ENCODE data around the gene CNOT11. TPM values are rescaled to one million over a fixed set of nuclear protein-coding genes. Genes with fewer than 3 reads are reported as not detected.

Gene CNOT11
- total RNA-seq, 1 donor from 2014 or later = 29.3 TPM

DNA sequence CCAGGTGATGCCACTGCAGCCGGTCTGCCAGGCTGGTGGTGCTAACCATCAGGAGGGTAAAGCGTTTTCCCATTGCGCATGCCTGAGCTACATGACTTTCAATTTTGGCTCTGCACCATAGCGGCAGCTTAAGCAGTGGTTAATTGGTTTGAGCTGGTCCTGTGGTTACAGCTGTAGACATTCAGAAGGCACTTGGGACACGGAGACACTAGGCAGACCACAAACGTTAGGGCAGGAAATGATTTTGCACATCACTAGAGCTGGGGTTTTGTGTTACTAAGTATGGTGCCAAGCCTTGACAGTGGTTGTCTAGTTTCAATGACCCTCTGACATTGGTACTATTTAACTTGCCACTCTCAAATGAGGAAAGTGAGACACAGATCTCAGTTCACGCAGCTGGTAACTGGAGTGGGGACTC, 28.9 kb upstream of the CNOT11 start:
- intact Hi-C loops (cut with DNase I) = no loop called here

DNA sequence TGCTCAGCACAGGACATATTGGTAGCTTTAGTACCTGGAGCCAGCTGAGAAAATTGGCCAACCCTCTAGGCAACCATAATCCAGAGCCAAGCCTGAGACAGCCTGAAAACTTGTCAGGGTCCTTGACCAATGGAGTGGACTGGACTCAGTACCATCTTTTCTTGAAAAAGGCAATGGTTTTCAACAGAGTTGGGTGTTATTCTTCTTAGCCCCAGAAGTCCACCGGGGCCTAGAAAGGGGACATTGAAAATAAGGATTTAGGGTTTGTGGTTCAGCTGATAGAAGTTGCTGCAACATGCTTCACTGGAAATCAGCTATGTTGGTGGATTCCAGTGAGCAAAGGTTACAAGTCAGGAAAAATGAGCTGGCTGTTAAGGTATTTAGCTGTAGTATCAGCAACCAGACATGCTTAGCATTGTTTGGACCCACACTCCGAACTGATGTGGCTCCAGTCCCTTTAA, 22.1 kb upstream of the CNOT11 start:
- H3K36me3 ChIP-seq = no peaks in the 10 kb centered on the region
- H3K27me3 ChIP-seq (ENCODE audit: low read depth) = no peaks in the 10 kb centered on the region
- DNase-seq (no peak), ATAC-seq (no peak)
- H3K9me3 ChIP-seq = no peaks in the 10 kb centered on the region
- no peak overlapping the region for H3K4me3 ChIP-seq
- TF ChIP-seq, protein P1, sequence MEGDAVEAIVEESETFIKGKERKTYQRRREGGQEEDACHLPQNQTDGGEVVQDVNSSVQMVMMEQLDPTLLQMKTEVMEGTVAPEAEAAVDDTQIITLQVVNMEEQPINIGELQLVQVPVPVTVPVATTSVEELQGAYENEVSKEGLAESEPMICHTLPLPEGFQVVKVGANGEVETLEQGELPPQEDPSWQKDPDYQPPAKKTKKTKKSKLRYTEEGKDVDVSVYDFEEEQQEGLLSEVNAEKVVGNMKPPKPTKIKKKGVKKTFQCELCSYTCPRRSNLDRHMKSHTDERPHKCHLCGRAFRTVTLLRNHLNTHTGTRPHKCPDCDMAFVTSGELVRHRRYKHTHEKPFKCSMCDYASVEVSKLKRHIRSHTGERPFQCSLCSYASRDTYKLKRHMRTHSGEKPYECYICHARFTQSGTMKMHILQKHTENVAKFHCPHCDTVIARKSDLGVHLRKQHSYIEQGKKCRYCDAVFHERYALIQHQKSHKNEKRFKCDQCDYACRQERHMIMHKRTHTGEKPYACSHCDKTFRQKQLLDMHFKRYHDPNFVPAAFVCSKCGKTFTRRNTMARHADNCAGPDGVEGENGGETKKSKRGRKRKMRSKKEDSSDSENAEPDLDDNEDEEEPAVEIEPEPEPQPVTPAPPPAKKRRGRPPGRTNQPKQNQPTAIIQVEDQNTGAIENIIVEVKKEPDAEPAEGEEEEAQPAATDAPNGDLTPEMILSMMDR (IDR thresholded peaks at IDR 0.05) = no peak
- H3K27ac ChIP-seq = no peak overlapping the region
- no peaks in the 10 kb centered on the region for H3K4me1 ChIP-seq
- intact Hi-C loops (cut with DNase I) = no loop called here

More for the DNA sequence above, 28.9 kb upstream of the CNOT11 start:
- H3K4me1 ChIP-seq = no peaks in the 10 kb centered on the region
- no peaks in the 10 kb centered on the region for H3K36me3 ChIP-seq
- no peak overlapping the region for H3K27ac ChIP-seq
- TF ChIP-seq, protein P1 (IDR thresholded peaks at IDR 0.05) = no peak
- H3K4me3 ChIP-seq = no peak overlapping the region
- no peaks in the 10 kb centered on the region for H3K27me3 ChIP-seq (ENCODE audit: low read depth)
- DNase-seq (no peak), ATAC-seq (peak; percentile 55 to 71)
- H3K9me3 ChIP-seq = no peaks in the 10 kb centered on the region

DNA sequence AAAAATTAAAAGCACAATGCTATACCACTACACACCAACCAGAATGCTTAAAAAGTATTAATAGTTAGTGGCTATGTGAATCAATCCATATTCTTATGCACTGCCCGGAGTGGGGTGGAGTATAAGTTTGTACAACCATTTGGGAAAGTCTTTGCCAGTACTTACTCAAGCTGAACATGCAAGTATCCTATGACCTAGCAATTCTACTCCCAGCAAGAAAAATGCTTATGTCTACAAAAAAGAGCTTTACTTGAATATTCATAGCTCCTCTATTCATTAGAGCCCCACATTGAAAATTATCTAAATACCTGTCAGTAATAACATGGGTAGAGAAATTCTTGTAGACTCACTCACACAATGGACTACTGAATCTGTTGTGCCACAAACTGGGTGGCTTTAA, 21.4 kb upstream of the CNOT11 start:
- DNase-seq = no peak
- Histone ChIP-seq H3K9me3 (no peaks in the 10 kb centered on the region), H3K4me3 (no peak overlapping the region), H3K4me1 (no peaks in the 10 kb centered on the region), H3K36me3 (no peaks in the 10 kb centered on the region), H3K27ac (no peak overlapping the region), H3K27me3 (ENCODE audit: low read depth) (no peaks in the 10 kb centered on the region)
- ATAC-seq = no peak
- TF ChIP-seq, protein P1 (IDR thresholded peaks at IDR 0.05) = no peak
- intact Hi-C loops (cut with DNase I) = no loop called here

DNA sequence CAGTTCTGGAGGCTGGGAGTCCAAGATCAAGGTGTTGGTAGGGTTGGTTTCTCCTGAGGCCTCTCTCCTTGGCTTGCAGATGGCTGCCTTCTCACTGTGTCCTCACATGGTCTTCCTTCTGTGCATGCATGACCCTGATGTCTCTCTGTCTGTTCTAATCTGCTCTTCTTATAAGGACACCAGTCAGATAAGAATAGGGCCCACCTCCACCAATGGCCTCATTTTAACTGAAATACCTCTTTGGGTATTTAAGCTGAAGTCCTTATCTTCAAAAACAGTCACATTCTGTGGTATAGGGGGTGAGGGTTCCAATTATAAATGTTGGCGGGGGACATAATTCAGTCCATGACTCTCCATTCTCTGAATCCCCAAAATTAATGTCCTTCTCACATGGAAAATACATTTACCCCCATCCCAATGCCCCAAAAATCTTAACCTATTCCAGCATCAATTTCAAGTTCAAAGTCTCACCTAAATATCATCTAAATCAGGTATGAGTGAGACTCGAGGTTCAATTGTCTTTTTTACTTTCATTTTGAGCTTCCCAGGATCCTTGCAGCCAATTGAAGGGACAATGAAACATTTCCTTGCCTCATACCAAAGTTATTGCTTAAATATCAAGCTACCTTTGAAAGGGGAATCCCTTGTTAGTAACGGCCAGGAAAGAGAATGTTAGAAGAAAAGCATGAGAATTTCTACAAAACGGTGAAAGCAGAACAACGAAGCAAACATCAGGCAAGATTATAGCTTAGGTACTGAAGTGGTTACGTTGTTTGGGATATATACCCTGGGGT, 20.6 kb upstream of the CNOT11 start:
- H3K36me3 ChIP-seq = no peaks in the 10 kb centered on the region
- H3K27me3 ChIP-seq (ENCODE audit: low read depth) = no peaks in the 10 kb centered on the region
- no peak overlapping the region for H3K4me3 ChIP-seq
- intact Hi-C loops (cut with DNase I) = no loop called here
- H3K9me3 ChIP-seq = no peaks in the 10 kb centered on the region
- TF ChIP-seq, protein P1 (IDR thresholded peaks at IDR 0.05) = no peak
- no peak for DNase-seq
- H3K4me1 ChIP-seq = no peaks in the 10 kb centered on the region
- no peak overlapping the region for H3K27ac ChIP-seq
- no peak for ATAC-seq

DNA sequence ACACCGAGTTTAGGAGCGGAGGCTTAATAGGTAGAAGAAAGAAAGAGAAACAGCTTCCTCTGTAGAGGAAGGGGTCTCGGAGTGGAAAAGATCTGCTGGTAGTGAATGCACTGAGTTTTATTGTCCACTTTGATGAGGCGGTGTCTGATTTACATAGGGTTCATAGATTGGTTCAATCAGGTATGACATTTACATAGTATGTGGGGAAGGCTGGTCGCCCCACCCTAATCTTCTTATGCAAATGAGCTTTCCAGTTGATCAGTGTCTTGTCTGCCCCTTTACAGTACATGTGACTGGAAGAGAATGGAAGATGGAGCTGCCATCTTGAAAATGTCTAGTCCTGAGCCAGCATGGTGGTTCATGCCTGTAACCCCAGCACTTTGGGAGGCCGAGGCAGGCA, 19.9 kb upstream of the CNOT11 start:
- H3K27me3 ChIP-seq (ENCODE audit: low read depth) = no peaks in the 10 kb centered on the region
- H3K9me3 ChIP-seq = no peaks in the 10 kb centered on the region
- H3K4me3 ChIP-seq = no peak overlapping the region
- H3K36me3 ChIP-seq = no peaks in the 10 kb centered on the region
- H3K4me1 ChIP-seq = no peaks in the 10 kb centered on the region
- TF ChIP-seq, protein P1 (IDR thresholded peaks at IDR 0.05) = no peak
- intact Hi-C loops (cut with DNase I) = no loop called here
- H3K27ac ChIP-seq = no peak overlapping the region
- no peak for ATAC-seq
- DNase-seq = no peak
